GM12892 (cell line): Measurements from ENCODE around the gene SMOC2.

Experiments used
- POLR2A ChIP-seq: IDR thresholded peaks from 2 replicates; pipeline ENCODE4 v1.6.1; 2011; ENCODE audit warnings: low read depth, low read length, control low read depth
- POLR2AphosphoS5 ChIP-seq: IDR thresholded peaks from 2 replicates; pipeline ENCODE4 v1.6.1; 2011; ENCODE audit warnings: low read depth, low read length, control low read depth

DNA sequence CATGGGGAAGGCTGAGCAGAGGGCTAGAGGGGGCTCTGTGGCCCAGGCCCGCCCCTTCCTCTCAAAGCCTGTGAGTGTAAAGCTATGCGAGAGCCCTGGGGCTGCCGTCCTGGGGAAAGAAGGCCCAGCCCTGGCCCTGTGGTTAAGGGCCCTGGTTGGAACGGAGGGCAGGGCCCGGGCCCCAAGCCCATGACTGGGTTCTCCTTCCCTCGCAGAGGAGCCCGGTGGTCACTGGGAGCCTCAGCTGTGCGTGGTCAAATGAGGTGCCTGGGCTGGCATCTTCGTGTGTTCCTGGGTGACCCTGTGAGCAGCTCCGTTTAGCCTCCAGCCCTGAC is 56.0 kb downstream of the SMOC2 start:
- TF ChIP-seq POLR2A (no peak), POLR2AphosphoS5 (no peak)
